Sigmoid colon (tissue), 4 donors: ENCODE data around the gene GREB1L.

Experiments used
- CTCF ChIP-seq, 4 experiments: fragments of 450-650 bp in 3 of 4; fragments of 200-600 bp in 1 of 4; IDR thresholded peaks; one replicate each; pipeline ENCODE4 v1.5.1; 2016 to 2019; ENCODE audit warnings: antibody characterized with exemption in 4 of 4, mild to moderate bottlenecking in 3 of 4, moderate library complexity in 2 of 4
- POLR2AphosphoS5 ChIP-seq, 4 donors: sonication (generic); formaldehyde crosslinking; IDR thresholded peaks; one replicate each; pipeline ENCODE4 v1.6.1; 2017; ENCODE audit warnings: antibody characterized with exemption in 4 of 4

DNA sequence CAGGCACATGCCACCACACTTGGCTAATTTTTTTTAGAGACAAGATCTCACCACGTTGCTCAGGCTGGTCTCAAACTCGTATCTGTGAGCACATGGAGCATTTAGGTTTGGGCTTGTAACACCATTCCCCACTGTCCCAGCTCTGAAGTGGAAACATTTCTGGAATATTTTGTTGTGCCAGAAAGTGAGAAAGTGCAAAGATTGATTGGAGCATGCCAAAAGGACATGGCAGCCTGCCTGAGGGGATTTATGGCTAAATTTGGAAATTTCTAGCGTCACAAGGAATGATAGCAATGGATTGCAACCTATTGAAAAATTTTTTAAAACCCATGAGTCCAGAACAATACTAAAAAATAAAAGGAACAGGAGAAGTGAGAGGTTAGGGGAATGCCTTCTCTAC lies 221.7 kb downstream of the GREB1L start:
- TF ChIP-seq POLR2AphosphoS5 (IDR thresholded peaks at IDR 0.05) (no peak), CTCF (IDR thresholded peaks at IDR 0.05) (no peak)
